HK-2 (cell line): ENCODE results near the gene SPOCK1.
A peak's percentile ranks its signal among the peaks of the same experiment; 100 is the strongest.

Experiments
- DNase-seq: peaks from one replicate; pipeline ENCODE4 v3.0.0-alpha.2; 2018; ENCODE audit not compliant: unreplicated experiment

Gene SPOCK1

GRCh38 chr5:137075163-137075970 is 423.8 kb downstream of the SPOCK1 start:
- DNase-seq = peak; percentile 45

GRCh38 chr5:137073189-137073588 is 425.9 kb downstream of the SPOCK1 start:
- no peak for DNase-seq

GRCh38 chr5:137072361-137073115 is 426.6 kb downstream of the SPOCK1 start:
- no peak for DNase-seq

DNA sequence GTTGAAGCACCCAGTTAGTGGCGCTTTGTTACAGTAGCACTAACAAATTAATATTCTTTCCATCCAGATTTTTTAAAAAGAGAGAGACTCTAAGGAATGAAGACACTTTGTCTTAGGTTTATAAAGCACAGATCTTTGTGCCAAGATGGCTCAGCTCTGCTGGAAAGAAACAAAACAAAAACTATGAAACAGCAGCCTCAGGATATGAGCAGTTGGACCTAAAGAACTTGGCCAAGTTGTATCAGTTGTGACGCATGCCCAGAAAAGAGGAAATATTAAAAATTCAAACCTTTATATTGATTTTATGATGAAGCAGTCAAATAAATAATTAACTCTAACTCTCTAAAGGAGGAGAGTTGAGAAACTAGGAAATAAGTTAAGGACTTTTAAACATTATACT is 427.2 kb downstream of the SPOCK1 start:
- no peak for DNase-seq

- no peak for DNase-seq
These were observed 427.6 kb downstream of the SPOCK1 start for GRCh38 chr5:137071526-137071925.

DNA sequence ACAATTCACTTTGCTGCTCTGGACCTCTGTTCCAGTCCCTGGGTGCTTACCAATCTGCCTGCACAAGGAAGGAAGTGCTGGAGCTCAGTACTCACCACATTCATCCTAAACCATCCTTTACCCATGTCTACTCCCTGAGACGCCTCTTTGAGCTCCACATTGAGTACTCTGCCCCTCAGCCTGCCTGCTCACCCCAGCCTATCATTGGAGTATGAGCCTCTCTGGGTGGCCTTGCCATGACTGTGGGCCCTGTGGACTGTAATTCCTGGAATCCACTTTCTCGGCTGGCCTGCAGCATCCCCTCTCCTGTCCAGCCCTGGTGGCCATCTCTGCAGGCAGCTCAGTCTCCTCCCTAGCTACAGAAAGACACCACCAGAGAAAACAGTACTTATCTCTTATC is 428.6 kb downstream of the SPOCK1 start:
- no peak for DNase-seq

DNA sequence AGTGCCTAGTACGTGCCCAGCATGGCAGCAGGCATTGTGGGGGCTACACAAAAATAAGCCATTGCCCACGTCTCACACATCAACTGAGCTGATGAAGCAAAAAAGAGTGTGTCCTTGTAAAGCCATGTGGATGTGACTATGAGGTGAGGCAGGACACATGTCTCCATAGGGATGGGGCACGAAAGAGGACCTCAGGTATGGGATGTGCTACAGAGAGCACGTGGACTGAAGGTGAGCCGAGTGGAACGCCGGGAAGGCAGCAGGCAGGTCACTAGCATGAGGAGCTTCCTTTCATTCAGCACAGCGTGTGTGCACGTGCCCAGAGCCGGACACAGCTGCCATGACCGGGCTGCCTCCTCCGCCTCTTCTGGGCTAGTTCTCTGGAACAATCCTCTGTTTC is 429.8 kb downstream of the SPOCK1 start:
- no peak for DNase-seq

DNA sequence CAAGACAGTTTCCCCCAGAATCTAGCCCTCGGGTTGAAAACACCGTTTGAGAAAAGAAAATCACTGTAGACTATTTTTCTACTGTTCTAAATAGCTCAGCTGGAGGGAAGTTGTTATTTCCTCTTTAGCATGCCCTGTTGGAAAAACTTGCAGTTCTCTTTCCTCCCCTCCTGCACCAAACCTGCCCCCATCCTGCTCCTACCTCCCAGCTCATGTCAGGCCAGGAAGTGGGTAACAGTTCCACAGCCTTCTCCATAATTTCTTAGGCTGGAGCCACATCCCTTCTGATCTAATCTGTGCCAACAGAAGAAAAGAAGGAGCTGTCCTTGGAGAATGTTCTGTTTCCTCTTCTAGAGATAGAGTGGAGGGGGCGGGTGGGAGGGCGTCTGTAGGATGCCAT is 437.7 kb downstream of the SPOCK1 start:
- no peak for DNase-seq

GRCh38 chr5:137058089-137058488 is 441.0 kb downstream of the SPOCK1 start:
- no peak for DNase-seq

DNA sequence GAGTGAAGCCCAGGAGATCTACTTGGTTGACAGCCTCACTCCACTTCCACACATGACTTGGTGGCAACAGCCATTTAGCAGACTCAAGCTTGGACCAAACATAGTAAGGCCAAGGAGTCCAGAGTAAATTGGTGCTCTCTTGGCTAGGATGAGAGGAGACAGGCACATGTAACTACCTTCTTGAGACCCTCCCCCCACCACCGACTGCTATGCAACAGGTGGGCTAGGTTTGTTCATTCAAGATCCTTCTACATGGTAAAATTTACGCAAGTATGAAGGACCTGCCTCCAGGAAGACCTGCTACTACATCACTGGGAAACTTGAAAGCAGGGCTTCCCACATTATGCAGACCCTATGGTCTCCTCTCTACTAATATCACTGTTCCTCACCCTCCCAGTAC is 442.4 kb downstream of the SPOCK1 start:
- DNase-seq = no peak

- DNase-seq = no peak
These were observed 443.8 kb downstream of the SPOCK1 start for GRCh38 chr5:137055271-137055872.

DNA sequence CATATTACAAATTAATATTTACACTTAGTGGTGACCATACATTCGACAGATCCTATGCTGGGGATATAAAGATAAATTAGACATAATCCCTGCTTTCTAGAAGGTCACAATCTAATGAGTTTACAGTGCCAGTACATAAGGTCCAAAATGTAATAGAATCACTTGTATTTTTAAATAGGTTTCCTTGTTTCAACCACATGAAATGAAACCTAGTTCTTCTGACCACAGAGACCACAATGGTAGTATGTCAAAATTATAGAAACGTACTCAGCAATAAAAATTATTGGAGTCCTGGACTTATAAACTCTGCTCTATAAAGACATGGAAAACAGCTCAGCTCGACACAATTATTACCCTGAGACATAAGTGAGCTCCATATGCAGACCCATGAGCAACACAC is 444.3 kb downstream of the SPOCK1 start:
- DNase-seq = no peak

GRCh38 chr5:137054335-137054734 is 444.8 kb downstream of the SPOCK1 start:
- DNase-seq = no peak

DNA sequence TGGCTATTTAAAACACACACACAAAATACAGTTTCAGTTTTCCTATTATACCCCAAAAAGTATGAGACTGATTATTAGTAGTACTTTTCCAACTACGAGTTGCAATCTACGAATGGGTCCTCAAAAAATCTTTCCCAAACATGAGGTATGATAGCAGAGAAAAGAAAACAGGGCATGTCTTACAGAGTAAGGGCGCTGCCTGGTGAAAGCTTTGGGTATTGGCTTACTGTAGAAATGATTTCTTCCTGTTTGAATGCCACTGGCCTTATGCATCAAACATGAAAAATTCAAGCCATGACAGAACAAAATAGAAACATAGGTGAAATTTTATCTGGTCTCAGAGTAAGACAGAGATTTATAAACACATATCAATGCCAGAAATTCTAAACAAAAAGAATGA is 448.0 kb downstream of the SPOCK1 start:
- no peak for DNase-seq

DNA sequence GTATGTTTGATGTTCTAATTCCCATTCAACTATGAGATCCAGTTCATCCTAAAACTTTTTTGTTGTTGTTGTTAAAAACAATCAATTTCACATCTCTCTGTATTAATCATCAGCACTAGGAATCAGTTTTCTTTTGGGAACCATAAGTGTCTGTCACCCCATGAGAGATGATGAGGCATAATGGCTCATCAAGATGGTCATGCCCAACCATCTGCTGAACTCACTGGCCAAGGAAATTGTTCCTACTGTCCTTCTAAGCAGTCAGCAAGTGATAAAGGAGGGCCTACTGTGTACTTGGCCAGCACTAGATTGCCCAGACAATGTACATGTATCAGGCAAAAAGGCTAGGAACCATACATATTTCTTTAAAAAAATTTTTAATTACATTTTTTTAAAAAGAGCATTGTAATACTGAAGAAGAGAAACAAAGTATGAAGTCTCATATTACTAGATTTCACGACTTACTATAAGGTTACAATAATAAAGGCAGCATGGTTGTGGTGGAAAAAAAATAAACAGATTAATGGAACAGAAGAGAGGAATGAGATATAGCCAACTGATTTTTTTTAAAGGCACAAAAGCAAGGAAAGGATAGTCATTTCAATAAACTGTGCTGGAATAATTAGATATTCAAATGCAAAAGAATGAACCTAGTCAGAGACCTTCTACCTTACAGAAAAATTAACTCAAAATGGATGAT is 458.3 kb downstream of the SPOCK1 start:
- no peak for DNase-seq

DNA sequence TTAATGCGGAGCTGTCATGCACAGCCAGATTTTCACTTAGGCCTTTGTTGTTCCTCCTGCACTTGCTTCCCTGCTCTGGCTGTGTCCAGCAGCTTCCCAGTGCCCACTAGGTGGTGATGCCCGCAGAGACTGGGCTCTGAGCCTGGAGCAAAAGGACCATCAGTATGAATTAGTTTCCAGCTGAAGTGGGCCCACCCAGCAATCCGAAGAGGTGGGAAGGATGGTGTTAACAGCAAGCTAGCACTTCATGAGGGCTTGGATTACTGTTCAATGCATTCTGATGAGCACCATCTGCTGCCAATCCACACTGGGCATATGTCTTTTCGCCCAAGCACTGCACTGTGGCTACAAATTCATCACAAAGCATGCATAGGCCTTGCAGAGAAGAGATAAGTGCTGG is 459.1 kb downstream of the SPOCK1 start:
- no peak for DNase-seq

GRCh38 chr5:137037848-137038247 is 461.3 kb downstream of the SPOCK1 start:
- no peak for DNase-seq

DNA sequence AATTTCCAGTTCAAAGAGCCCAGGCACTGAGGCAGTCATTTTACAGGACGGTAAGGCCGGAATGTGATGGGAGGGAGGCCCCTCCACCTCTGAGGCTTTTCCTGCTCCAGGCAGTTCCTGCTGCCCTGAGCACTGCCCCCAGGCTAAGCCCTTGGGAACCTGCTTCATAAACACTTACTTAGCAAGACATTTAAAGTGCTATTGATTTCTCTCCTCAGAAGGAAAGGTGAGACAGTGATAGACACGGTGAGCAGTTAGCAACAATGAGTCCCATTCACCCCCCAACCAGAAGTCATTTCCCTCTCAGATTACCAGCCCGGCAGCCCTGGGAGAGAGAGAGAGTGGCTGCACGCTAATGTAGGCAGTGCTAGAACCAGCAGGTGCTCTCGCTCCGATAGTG is 462.5 kb downstream of the SPOCK1 start:
- no peak for DNase-seq

GRCh38 chr5:137035480-137035878 is 463.6 kb downstream of the SPOCK1 start:
- DNase-seq = no peak

- no peak for DNase-seq
These were observed 464.2 kb downstream of the SPOCK1 start for GRCh38 chr5:137034764-137035479.

GRCh38 chr5:137034213-137034612 is 464.9 kb downstream of the SPOCK1 start:
- no peak for DNase-seq

GRCh38 chr5:137032929-137033328 is 466.2 kb downstream of the SPOCK1 start:
- DNase-seq = no peak
